Gastroesophageal sphincter (tissue), 3 donors: Measurements from ENCODE around the gene PTGIR.

Source experiments
- EP300 ChIP-seq: sonication (generic); formaldehyde crosslinking; IDR thresholded peaks from one replicate; pipeline ENCODE4 v1.6.1; 2017; ENCODE audit warnings: antibody characterized with exemption, mild to moderate bottlenecking
- POLR2A ChIP-seq, 2 donors: fragments of 450-650 bp; IDR thresholded peaks; one replicate each; pipeline ENCODE4 v1.6.1; 2017; ENCODE audit warnings: antibody characterized with exemption in 2 of 2, mild to moderate bottlenecking in 2 of 2, moderate library complexity in 1 of 2
- TF ChIP-seq, protein P1 (sequence below), 4 experiments: fragments of 200-600 bp in 2 of 4; fragments of 450-650 bp in 2 of 4; sonication (generic) in 1 of 4; IDR thresholded peaks; one replicate each; pipeline ENCODE4 v1.5.1; 2017 to 2019; ENCODE audit warnings: antibody characterized with exemption in 4 of 4, mild to moderate bottlenecking in 2 of 4, moderate library complexity in 2 of 4

GRCh38 chr19:46665072-46665471 lies 40.2 kb upstream of the PTGIR start:
- TF ChIP-seq, protein P1, sequence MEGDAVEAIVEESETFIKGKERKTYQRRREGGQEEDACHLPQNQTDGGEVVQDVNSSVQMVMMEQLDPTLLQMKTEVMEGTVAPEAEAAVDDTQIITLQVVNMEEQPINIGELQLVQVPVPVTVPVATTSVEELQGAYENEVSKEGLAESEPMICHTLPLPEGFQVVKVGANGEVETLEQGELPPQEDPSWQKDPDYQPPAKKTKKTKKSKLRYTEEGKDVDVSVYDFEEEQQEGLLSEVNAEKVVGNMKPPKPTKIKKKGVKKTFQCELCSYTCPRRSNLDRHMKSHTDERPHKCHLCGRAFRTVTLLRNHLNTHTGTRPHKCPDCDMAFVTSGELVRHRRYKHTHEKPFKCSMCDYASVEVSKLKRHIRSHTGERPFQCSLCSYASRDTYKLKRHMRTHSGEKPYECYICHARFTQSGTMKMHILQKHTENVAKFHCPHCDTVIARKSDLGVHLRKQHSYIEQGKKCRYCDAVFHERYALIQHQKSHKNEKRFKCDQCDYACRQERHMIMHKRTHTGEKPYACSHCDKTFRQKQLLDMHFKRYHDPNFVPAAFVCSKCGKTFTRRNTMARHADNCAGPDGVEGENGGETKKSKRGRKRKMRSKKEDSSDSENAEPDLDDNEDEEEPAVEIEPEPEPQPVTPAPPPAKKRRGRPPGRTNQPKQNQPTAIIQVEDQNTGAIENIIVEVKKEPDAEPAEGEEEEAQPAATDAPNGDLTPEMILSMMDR (IDR thresholded peaks at IDR 0.05) = no peak
- no peak for TF ChIP-seq EP300
- TF ChIP-seq POLR2A (IDR thresholded peaks at IDR 0.05) = no peak
